ENCODE results near the gene RBM10. TPM values are rescaled to one million over a fixed set of nuclear protein-coding genes. Genes with fewer than 3 reads are reported as not detected.

The RBM10 gene
- total RNA-seq, 3 donors from 2014 or later = 35.2 to 40.2 (median 37.7) TPM

DNA sequence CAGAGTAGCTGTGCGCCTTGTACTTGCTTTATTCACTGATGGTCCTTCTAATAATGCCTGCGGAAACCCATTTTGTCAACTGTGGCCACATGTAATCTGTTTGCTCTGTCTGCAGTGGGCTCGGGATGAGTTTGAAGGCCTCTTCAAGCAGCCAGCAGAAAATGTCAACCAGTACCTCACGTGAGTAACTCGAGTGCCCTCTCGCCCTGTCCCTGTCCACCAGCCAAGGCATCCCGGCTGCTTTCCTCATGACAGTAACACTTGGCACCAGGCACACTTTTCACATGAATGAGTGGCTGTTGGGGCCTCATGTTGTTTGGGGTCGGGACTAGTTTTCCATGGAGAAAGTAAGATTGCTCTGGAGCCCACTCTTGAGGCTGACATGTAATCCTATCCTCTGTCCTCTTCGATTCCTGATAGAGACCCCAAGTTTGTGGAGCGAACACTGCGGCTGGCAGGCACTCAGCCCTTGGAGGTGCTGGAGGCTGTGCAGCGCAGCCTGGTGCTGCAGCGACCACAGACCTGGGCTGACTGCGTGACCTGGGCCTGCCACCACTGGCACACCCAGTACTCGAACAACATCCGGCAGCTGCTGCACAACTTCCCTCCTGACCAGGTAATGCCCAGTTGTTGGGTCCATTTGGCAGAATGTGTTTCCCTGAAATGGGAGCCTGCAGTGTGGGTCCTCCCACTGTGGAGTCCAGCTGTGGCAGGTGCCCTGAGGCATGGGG is 64.7 kb downstream of the RBM10 start:
- intact Hi-C loops (cut with DNase I, micrococcal nuclease) = no loop called here
- Histone ChIP-seq H3K4me3 (no peak overlapping the region), H3K4me1 (ENCODE audit: low read depth) (no peaks in the 10 kb centered on the region), H3K9me3 (no peaks in the 10 kb centered on the region), H3K36me3 (ENCODE audit: low read depth) (no peaks in the 10 kb centered on the region)
- ATAC-seq (no peak), DNase-seq (no peak)
- TF ChIP-seq, protein P1, sequence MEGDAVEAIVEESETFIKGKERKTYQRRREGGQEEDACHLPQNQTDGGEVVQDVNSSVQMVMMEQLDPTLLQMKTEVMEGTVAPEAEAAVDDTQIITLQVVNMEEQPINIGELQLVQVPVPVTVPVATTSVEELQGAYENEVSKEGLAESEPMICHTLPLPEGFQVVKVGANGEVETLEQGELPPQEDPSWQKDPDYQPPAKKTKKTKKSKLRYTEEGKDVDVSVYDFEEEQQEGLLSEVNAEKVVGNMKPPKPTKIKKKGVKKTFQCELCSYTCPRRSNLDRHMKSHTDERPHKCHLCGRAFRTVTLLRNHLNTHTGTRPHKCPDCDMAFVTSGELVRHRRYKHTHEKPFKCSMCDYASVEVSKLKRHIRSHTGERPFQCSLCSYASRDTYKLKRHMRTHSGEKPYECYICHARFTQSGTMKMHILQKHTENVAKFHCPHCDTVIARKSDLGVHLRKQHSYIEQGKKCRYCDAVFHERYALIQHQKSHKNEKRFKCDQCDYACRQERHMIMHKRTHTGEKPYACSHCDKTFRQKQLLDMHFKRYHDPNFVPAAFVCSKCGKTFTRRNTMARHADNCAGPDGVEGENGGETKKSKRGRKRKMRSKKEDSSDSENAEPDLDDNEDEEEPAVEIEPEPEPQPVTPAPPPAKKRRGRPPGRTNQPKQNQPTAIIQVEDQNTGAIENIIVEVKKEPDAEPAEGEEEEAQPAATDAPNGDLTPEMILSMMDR (IDR thresholded peaks at IDR 0.05) = no peak

DNA sequence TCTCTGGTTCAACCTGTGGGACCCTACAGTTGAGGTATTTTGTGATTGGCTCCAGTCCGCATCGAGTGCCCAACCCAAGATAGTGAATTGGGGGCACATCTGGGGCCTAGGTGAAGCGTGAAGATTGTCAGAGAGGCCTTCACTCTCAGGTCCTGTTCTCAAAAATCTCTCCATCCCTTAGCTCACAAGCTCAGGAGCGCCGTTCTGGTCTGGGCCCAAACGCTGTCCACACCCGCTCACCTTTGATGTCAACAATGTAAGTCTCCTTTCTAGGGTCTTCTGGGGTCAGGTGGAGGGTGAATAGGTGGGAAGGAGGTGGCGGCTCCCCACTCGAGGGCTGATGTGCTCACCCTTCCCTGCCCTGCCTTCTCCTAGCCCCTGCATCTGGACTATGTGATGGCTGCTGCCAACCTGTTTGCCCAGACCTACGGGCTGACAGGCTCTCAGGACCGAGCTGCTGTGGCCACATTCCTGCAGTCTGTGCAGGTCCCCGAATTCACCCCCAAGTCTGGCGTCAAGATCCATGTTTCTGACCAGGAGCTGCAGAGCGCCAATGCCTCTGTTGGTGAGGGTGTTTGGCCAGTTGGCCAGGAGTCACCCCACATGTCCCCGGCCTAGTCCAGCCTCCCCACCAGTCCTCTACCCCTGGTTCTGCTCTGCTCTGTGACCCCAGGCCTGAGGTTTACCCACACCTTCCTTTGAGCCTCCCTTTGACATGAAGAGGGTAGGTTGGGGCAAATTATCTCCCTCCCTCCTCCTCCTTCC is 65.8 kb downstream of the RBM10 start:
- intact Hi-C loops (cut with DNase I, micrococcal nuclease) = no loop called here
- H3K9me3 ChIP-seq = no peaks in the 10 kb centered on the region
- no peaks in the 10 kb centered on the region for H3K4me1 ChIP-seq (ENCODE audit: low read depth)
- no peaks in the 10 kb centered on the region for H3K36me3 ChIP-seq (ENCODE audit: low read depth)
- no peak overlapping the region for H3K4me3 ChIP-seq
- ATAC-seq (no peak), DNase-seq (no peak)
- TF ChIP-seq, protein P1 (IDR thresholded peaks at IDR 0.05) = no peak

DNA sequence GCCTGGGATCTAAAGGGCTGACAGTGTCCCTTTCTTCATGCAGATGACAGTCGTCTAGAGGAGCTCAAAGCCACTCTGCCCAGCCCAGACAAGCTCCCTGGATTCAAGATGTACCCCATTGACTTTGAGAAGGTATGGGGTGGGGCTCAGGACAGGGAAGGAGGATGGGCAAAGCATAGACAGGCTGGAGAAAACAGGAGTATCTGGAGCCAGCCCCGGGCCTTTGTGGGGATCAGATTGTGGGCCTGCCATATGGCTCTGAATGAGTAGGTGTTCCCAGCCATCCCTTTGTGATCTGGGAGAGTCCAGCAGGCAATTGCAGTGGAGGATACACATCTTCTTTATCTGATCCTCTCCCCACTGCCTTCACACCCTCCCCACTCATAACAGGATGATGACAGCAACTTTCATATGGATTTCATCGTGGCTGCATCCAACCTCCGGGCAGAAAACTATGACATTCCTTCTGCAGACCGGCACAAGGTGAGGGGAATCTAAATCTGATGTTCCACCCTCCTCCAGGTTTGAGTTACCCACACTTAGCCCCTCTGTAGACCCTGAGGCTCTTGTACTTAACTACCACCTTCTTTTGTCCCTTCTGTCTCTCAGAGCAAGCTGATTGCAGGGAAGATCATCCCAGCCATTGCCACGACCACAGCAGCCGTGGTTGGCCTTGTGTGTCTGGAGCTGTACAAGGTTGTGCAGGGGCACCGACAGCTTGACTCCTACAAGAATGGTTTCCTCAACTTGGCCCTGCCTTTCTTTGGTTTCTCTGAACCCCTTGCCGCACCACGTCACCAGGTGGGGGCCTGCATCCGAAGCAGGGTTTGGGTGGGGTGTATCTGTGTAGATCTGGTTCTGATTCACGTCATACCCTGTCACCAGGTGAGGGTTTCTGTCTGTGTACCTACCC is 67.6 kb downstream of the RBM10 start:
- ATAC-seq (no peak), DNase-seq (no peak)
- Histone ChIP-seq H3K36me3 (ENCODE audit: low read depth) (no peaks in the 10 kb centered on the region), H3K9me3 (no peaks in the 10 kb centered on the region), H3K4me1 (ENCODE audit: low read depth) (no peaks in the 10 kb centered on the region), H3K4me3 (no peak overlapping the region)
- intact Hi-C loops (cut with DNase I, micrococcal nuclease) = no loop called here
- TF ChIP-seq, protein P1 (IDR thresholded peaks at IDR 0.05) = no peak

DNA sequence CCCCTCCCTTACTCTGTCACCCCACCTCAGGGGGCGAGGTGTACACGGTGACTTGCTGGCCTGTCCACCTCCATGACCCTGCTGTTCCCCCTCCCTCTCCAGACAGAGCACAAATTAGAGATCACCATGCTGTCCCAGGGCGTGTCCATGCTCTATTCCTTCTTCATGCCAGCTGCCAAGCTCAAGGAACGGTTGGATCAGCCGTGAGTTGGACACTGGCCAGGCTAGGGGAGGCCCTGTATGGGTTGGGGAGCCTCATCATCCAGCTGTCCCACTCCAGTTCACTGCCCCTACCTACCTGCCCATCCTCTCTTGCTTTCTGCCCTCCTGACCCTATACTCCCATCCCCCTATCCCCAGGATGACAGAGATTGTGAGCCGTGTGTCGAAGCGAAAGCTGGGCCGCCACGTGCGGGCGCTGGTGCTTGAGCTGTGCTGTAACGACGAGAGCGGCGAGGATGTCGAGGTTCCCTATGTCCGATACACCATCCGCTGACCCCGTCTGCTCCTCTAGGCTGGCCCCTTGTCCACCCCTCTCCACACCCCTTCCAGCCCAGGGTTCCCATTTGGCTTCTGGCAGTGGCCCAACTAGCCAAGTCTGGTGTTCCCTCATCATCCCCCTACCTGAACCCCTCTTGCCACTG is 69.5 kb downstream of the RBM10 start:
- DNase-seq (no peak), ATAC-seq (no peak)
- Histone ChIP-seq H3K9me3 (no peaks in the 10 kb centered on the region), H3K4me1 (ENCODE audit: low read depth) (no peaks in the 10 kb centered on the region), H3K36me3 (ENCODE audit: low read depth) (no peaks in the 10 kb centered on the region), H3K4me3 (no peak overlapping the region)
- TF ChIP-seq, protein P1 (IDR thresholded peaks at IDR 0.05) = no peak
- intact Hi-C loops (cut with DNase I, micrococcal nuclease) = no loop called here

DNA sequence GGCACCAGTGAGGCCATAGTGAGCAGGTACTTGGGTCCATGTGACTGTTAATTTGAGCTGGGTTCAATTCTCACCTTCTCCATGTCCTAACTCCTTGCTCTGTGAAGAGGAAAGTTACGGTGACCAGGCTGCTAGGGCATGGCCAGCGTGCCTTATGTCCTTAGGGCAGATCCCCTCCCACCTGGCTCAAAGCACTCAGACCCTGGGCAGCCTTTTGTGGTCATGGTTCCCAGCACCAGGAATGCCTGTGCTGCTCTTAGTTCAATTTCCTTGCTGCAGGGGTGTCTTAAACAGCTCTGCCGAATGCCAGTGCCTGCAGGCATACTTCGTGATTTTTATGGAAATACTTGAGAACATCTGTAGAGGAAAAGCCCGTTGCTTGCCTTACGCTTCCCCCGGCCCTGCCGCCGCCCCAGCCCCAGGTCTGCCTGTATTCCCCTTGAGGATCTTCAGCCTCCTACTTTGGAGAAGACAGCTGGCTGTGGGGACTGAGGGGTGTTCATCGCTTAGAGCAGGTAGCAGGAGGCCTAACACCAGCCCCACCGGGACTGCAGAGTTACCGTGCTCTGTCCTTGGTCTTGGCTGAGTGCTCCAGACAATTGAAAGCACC is 70.4 kb downstream of the RBM10 start:
- Histone ChIP-seq H3K9me3 (no peaks in the 10 kb centered on the region), H3K4me1 (ENCODE audit: low read depth) (peaks cover 4% of the 10 kb centered on the region), H3K4me3 (no peak overlapping the region), H3K36me3 (ENCODE audit: low read depth) (no peaks in the 10 kb centered on the region)
- ATAC-seq = no peak
- TF ChIP-seq, protein P1 (IDR thresholded peaks at IDR 0.05) = no peak
- DNase-seq = no peak
- intact Hi-C loops (cut with DNase I, micrococcal nuclease) = no loop called here
